Measurements from ENCODE around the gene GALNT1.

Gene GALNT1

DNA sequence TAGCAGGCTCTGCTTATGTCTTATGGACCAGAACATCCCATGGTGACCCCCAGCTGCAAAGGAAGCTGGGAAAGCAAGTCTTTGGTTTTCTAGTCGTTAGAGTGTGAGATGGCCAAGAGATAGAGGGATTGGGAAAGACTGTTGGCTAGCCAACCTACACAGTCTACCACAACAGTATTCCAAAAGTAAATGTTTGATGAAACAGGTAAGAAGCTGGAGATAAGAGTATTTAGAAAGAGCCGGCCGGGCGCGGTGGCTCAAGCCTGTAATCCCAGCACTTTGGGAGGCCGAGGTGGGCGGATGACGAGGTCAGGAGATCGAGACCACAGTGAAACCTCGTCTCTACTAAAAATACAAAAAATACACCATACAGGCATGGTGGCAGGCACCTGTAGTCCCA lies 124.4 kb downstream of the GALNT1 start:
- no peak overlapping the region for H3K4me3 ChIP-seq (ENCODE audit: low read depth in 1 of 2, low read length in 1 of 2)
- TF ChIP-seq, protein P1, sequence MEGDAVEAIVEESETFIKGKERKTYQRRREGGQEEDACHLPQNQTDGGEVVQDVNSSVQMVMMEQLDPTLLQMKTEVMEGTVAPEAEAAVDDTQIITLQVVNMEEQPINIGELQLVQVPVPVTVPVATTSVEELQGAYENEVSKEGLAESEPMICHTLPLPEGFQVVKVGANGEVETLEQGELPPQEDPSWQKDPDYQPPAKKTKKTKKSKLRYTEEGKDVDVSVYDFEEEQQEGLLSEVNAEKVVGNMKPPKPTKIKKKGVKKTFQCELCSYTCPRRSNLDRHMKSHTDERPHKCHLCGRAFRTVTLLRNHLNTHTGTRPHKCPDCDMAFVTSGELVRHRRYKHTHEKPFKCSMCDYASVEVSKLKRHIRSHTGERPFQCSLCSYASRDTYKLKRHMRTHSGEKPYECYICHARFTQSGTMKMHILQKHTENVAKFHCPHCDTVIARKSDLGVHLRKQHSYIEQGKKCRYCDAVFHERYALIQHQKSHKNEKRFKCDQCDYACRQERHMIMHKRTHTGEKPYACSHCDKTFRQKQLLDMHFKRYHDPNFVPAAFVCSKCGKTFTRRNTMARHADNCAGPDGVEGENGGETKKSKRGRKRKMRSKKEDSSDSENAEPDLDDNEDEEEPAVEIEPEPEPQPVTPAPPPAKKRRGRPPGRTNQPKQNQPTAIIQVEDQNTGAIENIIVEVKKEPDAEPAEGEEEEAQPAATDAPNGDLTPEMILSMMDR (IDR thresholded peaks at IDR 0.05): no peak

GRCh38 chr18:35707247-35707646 lies 125.7 kb downstream of the GALNT1 start:
- H3K4me1 ChIP-seq (ENCODE audit: control insufficient read depth in 1 of 2, insufficient read depth in 1 of 2, low read depth in 1 of 2, low read length in 1 of 2): no peaks in the 10 kb centered on the region
- TF ChIP-seq, protein P1 (IDR thresholded peaks at IDR 0.05): no peak

More for the DNA sequence above, 124.4 kb downstream of the GALNT1 start:
- H3K36me3 ChIP-seq: peaks cover 42% of the 10 kb centered on the region
- no peaks in the 10 kb centered on the region for H3K4me1 ChIP-seq (ENCODE audit: control insufficient read depth in 1 of 2, insufficient read depth in 1 of 2, low read depth in 1 of 2, low read length in 1 of 2)
- no peak overlapping the region for H3K27ac ChIP-seq
- H3K27me3 ChIP-seq: no peaks in the 10 kb centered on the region
- H3K9me3 ChIP-seq: no peaks in the 10 kb centered on the region

GRCh38 chr18:35707674-35708073 lies 126.1 kb downstream of the GALNT1 start:
- no peak overlapping the region for H3K27ac ChIP-seq
- H3K4me1 ChIP-seq (ENCODE audit: control insufficient read depth in 1 of 2, insufficient read depth in 1 of 2, low read depth in 1 of 2, low read length in 1 of 2): no peaks in the 10 kb centered on the region
- TF ChIP-seq, protein P1 (IDR thresholded peaks at IDR 0.05): no peak
- H3K36me3 ChIP-seq: peaks cover 42% of the 10 kb centered on the region
- no peaks in the 10 kb centered on the region for H3K9me3 ChIP-seq
- no peaks in the 10 kb centered on the region for H3K27me3 ChIP-seq
- no peak overlapping the region for H3K4me3 ChIP-seq (ENCODE audit: low read depth in 1 of 2, low read length in 1 of 2)

More at GRCh38 chr18:35707247-35707646, 125.7 kb downstream of the GALNT1 start:
- Histone ChIP-seq H3K9me3 (no peaks in the 10 kb centered on the region), H3K27ac (no peak overlapping the region), H3K27me3 (no peaks in the 10 kb centered on the region), H3K4me3 (ENCODE audit: low read depth in 1 of 2, low read length in 1 of 2) (no peak overlapping the region), H3K36me3 (peaks cover 42% of the 10 kb centered on the region)

- no peaks in the 10 kb centered on the region for H3K4me1 ChIP-seq (ENCODE audit: control insufficient read depth in 1 of 2, insufficient read depth in 1 of 2, low read depth in 1 of 2, low read length in 1 of 2)
- H3K9me3 ChIP-seq: no peaks in the 10 kb centered on the region
- H3K27ac ChIP-seq: no peak overlapping the region
- H3K27me3 ChIP-seq: no peaks in the 10 kb centered on the region
- peaks cover 26% of the 10 kb centered on the region for H3K36me3 ChIP-seq
- no peak overlapping the region for H3K4me3 ChIP-seq (ENCODE audit: low read depth in 1 of 2, low read length in 1 of 2)
- TF ChIP-seq, protein P1 (IDR thresholded peaks at IDR 0.05): no peak
These were observed 129.0 kb downstream of the GALNT1 start for GRCh38 chr18:35710581-35710980.

DNA sequence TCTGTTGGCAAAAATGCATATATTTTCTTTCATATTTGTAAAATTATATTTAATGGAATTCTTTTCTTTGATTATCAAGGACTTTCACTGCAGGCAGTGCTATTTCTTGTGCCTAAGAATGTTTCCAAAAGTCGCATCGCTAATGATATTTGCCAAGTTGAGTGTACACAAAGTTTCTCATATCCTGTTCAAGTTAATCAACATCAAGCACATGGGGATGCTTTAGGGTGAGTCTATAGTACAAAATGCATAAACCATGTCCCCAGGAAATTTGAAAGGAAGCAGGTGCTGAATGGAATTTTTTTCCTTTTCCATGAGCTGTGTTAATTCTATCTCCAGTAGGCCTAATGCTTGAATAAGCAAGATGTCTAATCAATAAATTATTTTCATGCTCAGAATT lies 129.7 kb downstream of the GALNT1 start:
- Histone ChIP-seq H3K4me1 (ENCODE audit: control insufficient read depth in 1 of 2, insufficient read depth in 1 of 2, low read depth in 1 of 2, low read length in 1 of 2) (no peaks in the 10 kb centered on the region), H3K36me3 (peaks cover 19% of the 10 kb centered on the region), H3K27me3 (no peaks in the 10 kb centered on the region), H3K9me3 (no peaks in the 10 kb centered on the region), H3K27ac (no peak overlapping the region), H3K4me3 (ENCODE audit: low read depth in 1 of 2, low read length in 1 of 2) (no peak overlapping the region)
- TF ChIP-seq, protein P1 (IDR thresholded peaks at IDR 0.05): no peak

- Histone ChIP-seq H3K36me3 (peaks cover 9% of the 10 kb centered on the region), H3K9me3 (no peaks in the 10 kb centered on the region), H3K4me1 (ENCODE audit: control insufficient read depth in 1 of 2, insufficient read depth in 1 of 2, low read depth in 1 of 2, low read length in 1 of 2) (no peaks in the 10 kb centered on the region), H3K27ac (no peak overlapping the region), H3K4me3 (ENCODE audit: low read depth in 1 of 2, low read length in 1 of 2) (no peak overlapping the region), H3K27me3 (no peaks in the 10 kb centered on the region)
- TF ChIP-seq, protein P1 (IDR thresholded peaks at IDR 0.05): no peak
These were observed 132.0 kb downstream of the GALNT1 start for GRCh38 chr18:35713545-35713944.
